Trophoblast cell (in vitro differentiated cells and primary cell): Measurements from ENCODE around the gene TCP10L.
A peak's percentile ranks its signal among the peaks of the same experiment; 100 is the strongest.

Experiments
- DNase-seq, 2 donors: peaks; one replicate each; pipeline ENCODE4 v3.0.0-alpha.2; 2016
- H2AFZ ChIP-seq: 2 replicates; pipeline ENCODE4 v1.6.1; 2013; ENCODE audit warnings: low read length, moderate library complexity, mild to moderate bottlenecking; ENCODE audit not compliant: insufficient read depth, poor library complexity
- H2AK5ac ChIP-seq: 2 replicates; pipeline ENCODE4 v1.6.1; 2013; ENCODE audit warnings: mild to moderate bottlenecking, low read length
- H2BK120ac ChIP-seq: 2 replicates; pipeline ENCODE4 v1.6.1; 2013; ENCODE audit warnings: low read length, mild to moderate bottlenecking, moderate library complexity; ENCODE audit not compliant: insufficient read depth, poor library complexity
- H2BK12ac ChIP-seq: 2 replicates; pipeline ENCODE4 v1.6.1; 2013; ENCODE audit warnings: mild to moderate bottlenecking, low read length, moderate library complexity
- H2BK5ac ChIP-seq: 2 replicates; pipeline ENCODE4 v1.6.1; 2013; ENCODE audit warnings: low read length, low read depth, moderate library complexity, mild to moderate bottlenecking; ENCODE audit not compliant: poor library complexity
- H3K14ac ChIP-seq: 2 replicates; pipeline ENCODE4 v1.6.1; 2013; ENCODE audit warnings: mild to moderate bottlenecking, low read length
- H3K18ac ChIP-seq: 2 replicates; pipeline ENCODE4 v1.6.1; 2013; ENCODE audit warnings: mild to moderate bottlenecking, low read length
- H3K23ac ChIP-seq: 2 replicates; pipeline ENCODE4 v1.6.1; 2013; ENCODE audit warnings: low read length
- H3K27ac ChIP-seq: 2 replicates; pipeline ENCODE4 v1.5.1; 2013; ENCODE audit warnings: low read depth, mild to moderate bottlenecking, inconsistent platforms, low read length, moderate library complexity
- H3K27me3 ChIP-seq: 2 replicates; pipeline ENCODE4 v1.6.1; 2013; ENCODE audit warnings: inconsistent platforms, mild to moderate bottlenecking, low read length, moderate library complexity; ENCODE audit not compliant: insufficient read depth
- H3K36me3 ChIP-seq, 2 experiments: 1 replicate in 1 of 2; 2 replicates in 1 of 2; pipeline ENCODE4 v1.6.1; 2013; ENCODE audit warnings: low read length in 2 of 2, mild to moderate bottlenecking in 2 of 2, moderate library complexity in 1 of 2; ENCODE audit not compliant: insufficient read depth in 2 of 2, control insufficient read depth in 1 of 2
- H3K4ac ChIP-seq: 2 replicates; pipeline ENCODE4 v1.6.1; 2013; ENCODE audit warnings: low read depth, mild to moderate bottlenecking, low read length, moderate library complexity
- H3K4me1 ChIP-seq, 2 experiments: 1 replicate in 1 of 2; 2 replicates in 1 of 2; pipeline ENCODE4 v1.6.1; 2013; ENCODE audit warnings: low read length in 2 of 2, mild to moderate bottlenecking in 2 of 2, moderate library complexity in 1 of 2; ENCODE audit not compliant: insufficient read depth in 2 of 2, control insufficient read depth in 1 of 2
- H3K4me2 ChIP-seq: 2 replicates; pipeline ENCODE4 v1.6.1; 2013; ENCODE audit warnings: inconsistent platforms, mild to moderate bottlenecking, low read length, moderate library complexity
- H3K4me3 ChIP-seq: 2 replicates; pipeline ENCODE4 v1.5.1; 2013; ENCODE audit warnings: mild to moderate bottlenecking, low read depth, low read length, inconsistent platforms
- H3K79me1 ChIP-seq: one replicate; pipeline ENCODE4 v1.6.1; 2013; ENCODE audit warnings: low read length
- H3K79me2 ChIP-seq: 2 replicates; pipeline ENCODE4 v1.6.1; 2013; ENCODE audit warnings: low read length, mild to moderate bottlenecking; ENCODE audit not compliant: control insufficient read depth, insufficient read depth, poor library complexity
- H3K9ac ChIP-seq: 2 replicates; pipeline ENCODE4 v1.6.1; 2013; ENCODE audit warnings: mild to moderate bottlenecking, low read length
- H3K9me3 ChIP-seq: 2 replicates; pipeline ENCODE4 v1.6.1; 2013; ENCODE audit warnings: low read depth, mild to moderate bottlenecking, control low read depth, inconsistent platforms, low read length; ENCODE audit not compliant: insufficient read depth
- H4K12ac ChIP-seq: 2 replicates; pipeline ENCODE4 v1.6.1; 2013; ENCODE audit warnings: low read depth, mild to moderate bottlenecking, low read length, moderate library complexity
- H4K8ac ChIP-seq: 2 replicates; pipeline ENCODE4 v1.6.1; 2013; ENCODE audit warnings: low read depth, mild to moderate bottlenecking, low read length, moderate library complexity
- H4K91ac ChIP-seq: one replicate; pipeline ENCODE4 v1.6.1; 2013; ENCODE audit warnings: low read depth, mild to moderate bottlenecking, low read length, moderate library complexity
- WGBS: extraction: QIAGEN DNeasy Blood & Tissue Kit; methylation state at CpG from one replicate; pipeline ENCODE4 v1.1.7; 2013; ENCODE audit warnings: missing lambda C conversion rate; ENCODE audit not compliant: insufficient read length, insufficient coverage; ENCODE audit errors: extremely low coverage; 5-methylcytosine and 5-hydroxymethylcytosine counted together

The TCP10L gene

DNA sequence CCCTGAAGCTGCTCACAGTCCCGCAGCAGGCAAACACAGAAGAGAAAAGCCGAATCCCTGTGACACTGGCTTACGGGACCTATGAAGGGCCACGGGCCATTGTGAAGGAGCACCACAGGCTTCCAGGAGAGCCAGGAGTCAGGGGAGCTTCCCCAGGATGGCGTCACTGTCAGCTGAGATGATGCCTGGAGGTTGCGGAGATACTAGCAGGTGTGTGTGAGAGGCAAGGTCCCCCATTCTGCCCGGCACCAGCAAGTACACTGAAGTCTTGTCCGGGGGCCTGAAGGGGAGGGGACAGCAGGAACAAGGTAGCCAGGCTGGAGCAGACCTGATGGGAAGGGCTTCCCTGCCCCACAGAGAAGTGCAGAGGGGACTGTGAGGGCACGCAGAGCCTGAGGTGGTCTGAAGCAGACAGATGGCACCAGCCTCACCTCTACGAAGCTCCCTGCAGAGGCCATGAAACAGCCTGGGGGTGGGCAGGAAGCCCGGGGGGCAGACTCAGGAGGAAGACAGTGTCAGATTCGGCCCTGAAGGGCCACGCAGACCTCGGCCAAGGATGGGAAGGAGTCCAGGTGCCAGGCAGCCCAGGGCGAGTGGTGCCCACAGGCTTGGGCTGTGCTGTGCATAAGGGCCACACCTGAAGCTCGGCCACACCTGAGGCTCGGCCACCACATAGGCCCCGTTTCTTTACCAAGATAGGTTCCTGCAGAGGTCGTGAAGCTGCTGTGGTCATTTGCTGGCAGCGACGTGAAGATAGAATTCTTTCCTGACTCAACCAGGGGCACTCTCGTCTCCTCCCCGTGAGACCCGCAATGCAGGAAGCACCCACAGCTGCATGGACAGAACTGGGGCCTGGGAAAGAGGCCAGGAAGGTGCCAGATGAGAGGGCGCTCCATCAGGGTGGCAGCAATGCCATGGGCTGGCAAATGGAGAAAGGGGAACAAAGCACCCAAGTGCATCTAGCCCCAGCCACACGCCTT, 10.1 kb downstream of the TCP10L start:
- H3K27me3 ChIP-seq, result no peaks in the 10 kb centered on the region
- no CpG with 5 or more reads among the region's 26 CpGs for WGBS
- no peak overlapping the region for H2AK5ac ChIP-seq
- H3K9me3 ChIP-seq, result no peaks in the 10 kb centered on the region
- no peaks in the 10 kb centered on the region for H3K79me2 ChIP-seq
- DNase-seq, result no peak
- H3K14ac ChIP-seq, result no peak overlapping the region
- H2AFZ ChIP-seq, result no peak overlapping the region
- no peak overlapping the region for H3K4ac ChIP-seq
- peaks cover 6 to 7% of the 10 kb centered on the region in 2 experiments for H3K4me1 ChIP-seq
- no peak overlapping the region for H2BK5ac ChIP-seq
- H3K4me2 ChIP-seq, result no peak overlapping the region
- no peak overlapping the region for H3K23ac ChIP-seq
- no peak overlapping the region for H3K18ac ChIP-seq
- H3K9ac ChIP-seq, result no peak overlapping the region
- no peak overlapping the region for H3K4me3 ChIP-seq
- no peak overlapping the region for H3K27ac ChIP-seq
- no peak overlapping the region for H2BK120ac ChIP-seq
- no peak overlapping the region for H4K12ac ChIP-seq
- H4K91ac ChIP-seq, result no peak overlapping the region
- no peak overlapping the region for H2BK12ac ChIP-seq
- H3K36me3 ChIP-seq, result no peaks in the 10 kb centered on the region
- no peak overlapping the region for H4K8ac ChIP-seq
- H3K79me1 ChIP-seq, result no peaks in the 10 kb centered on the region

DNA sequence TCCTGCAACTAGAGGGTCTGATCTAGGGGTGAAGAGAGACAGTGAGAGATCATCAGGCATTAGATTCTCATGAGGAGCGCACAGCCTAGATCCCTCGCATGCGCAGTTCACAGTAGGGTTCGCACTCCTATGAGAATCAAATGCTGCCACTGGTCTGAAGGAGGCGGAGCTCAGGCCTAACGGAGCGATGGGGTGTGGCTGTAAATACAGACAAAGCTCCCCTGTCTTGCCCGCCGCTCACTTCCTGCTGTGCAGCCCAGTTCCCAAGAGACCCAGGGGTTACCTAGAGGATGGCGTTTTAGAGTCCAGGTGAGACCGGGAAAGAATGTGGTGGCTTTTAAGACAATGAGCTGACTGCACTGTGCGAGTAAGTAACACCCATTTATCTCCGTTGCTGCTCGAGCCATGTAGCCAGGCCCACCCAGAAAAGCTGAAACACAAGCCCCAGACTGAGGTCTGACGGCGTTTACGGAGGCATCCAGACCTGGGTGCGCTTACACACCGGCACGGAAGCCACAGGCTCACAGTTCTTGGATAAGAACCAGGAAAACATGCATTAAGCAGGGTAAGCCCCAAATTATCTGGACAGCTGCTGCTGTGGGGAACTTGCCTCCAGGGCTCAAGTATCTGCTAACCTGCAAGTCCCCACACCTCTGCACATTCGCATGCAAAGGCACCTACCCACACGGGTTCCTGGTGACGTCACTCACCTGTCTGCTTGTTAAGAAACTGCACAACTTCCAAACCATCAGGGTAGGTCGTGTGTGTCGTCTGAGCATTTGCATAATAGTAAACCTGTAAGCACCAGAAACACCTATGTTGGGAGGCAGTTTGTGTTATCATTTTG, 12.5 kb downstream of the TCP10L start:
- H2AK5ac ChIP-seq, result no peak overlapping the region
- no peaks in the 10 kb centered on the region for H3K79me2 ChIP-seq
- H3K9ac ChIP-seq, result no peak overlapping the region
- peaks cover 2% of the 10 kb centered on the region for H3K79me1 ChIP-seq
- H2AFZ ChIP-seq, result no peak overlapping the region
- H3K4me3 ChIP-seq, result no peak overlapping the region
- no peak overlapping the region for H2BK120ac ChIP-seq
- H3K4me2 ChIP-seq, result peak overlapping the region; percentile 34
- no CpG with 5 or more reads among the region's 25 CpGs for WGBS
- H3K18ac ChIP-seq, result no peak overlapping the region
- H2BK5ac ChIP-seq, result no peak overlapping the region
- no peak overlapping the region for H3K14ac ChIP-seq
- H3K23ac ChIP-seq, result no peak overlapping the region
- DNase-seq, result peak; percentile 81 to 86
- H2BK12ac ChIP-seq, result no peak overlapping the region
- no peak overlapping the region for H4K12ac ChIP-seq
- no peaks in the 10 kb centered on the region for H3K27me3 ChIP-seq
- peak overlapping the region; percentile 34 for H4K8ac ChIP-seq
- peaks cover 7 to 10% of the 10 kb centered on the region in 2 experiments for H3K4me1 ChIP-seq
- H3K27ac ChIP-seq, result peak overlapping the region; percentile 12
- no peak overlapping the region for H3K4ac ChIP-seq
- no peaks in the 10 kb centered on the region for H3K9me3 ChIP-seq
- no peaks in the 10 kb centered on the region for H3K36me3 ChIP-seq
- no peak overlapping the region for H4K91ac ChIP-seq

- Histone ChIP-seq H3K4me2 (no peak overlapping the region), H4K8ac (no peak overlapping the region), H3K79me2 (no peaks in the 10 kb centered on the region), H4K91ac (no peak overlapping the region), H3K23ac (no peak overlapping the region), H2AK5ac (no peak overlapping the region), H3K14ac (no peak overlapping the region), H2BK12ac (no peak overlapping the region), H3K27me3 (no peaks in the 10 kb centered on the region), H3K4me1 (peaks cover 7 to 10% of the 10 kb centered on the region in 2 experiments), H3K27ac (no peak overlapping the region), H3K4me3 (no peak overlapping the region), H3K9ac (no peak overlapping the region), H3K79me1 (peaks cover 2% of the 10 kb centered on the region), H3K4ac (no peak overlapping the region), H3K18ac (no peak overlapping the region), H2AFZ (no peak overlapping the region), H2BK120ac (no peak overlapping the region), H4K12ac (no peak overlapping the region), H2BK5ac (no peak overlapping the region), H3K9me3 (no peaks in the 10 kb centered on the region), H3K36me3 (no peaks in the 10 kb centered on the region)
- no peak for DNase-seq
- WGBS, result no CpG with 5 or more reads among the region's 3 CpGs
Observed at GRCh38 chr21:32570456-32570855, 14.9 kb downstream of the TCP10L start.
